OCI-LY1 (cell line): ENCODE data around the gene UBE2G2.

ENCODE experiments used
- H2AFZ ChIP-seq: fragments of 200-600 bp; sonication (generic), shearing (Covaris generic); 2 replicates; pipeline ENCODE4 v1.6.0; 2014; ENCODE audit warnings: antibody characterized with exemption, mild to moderate bottlenecking, low read length
- H3F3A ChIP-seq: fragments of 200-600 bp; sonication (generic), shearing (Covaris generic); 2 replicates; pipeline ENCODE4 v1.6.0; 2014; ENCODE audit warnings: mild to moderate bottlenecking, antibody characterized with exemption, low read length, moderate library complexity; ENCODE audit not compliant: insufficient read depth
- H3K27ac ChIP-seq: fragments of 200-600 bp; sonication (generic); 2 replicates; pipeline ENCODE4 v1.5.1; 2014; ENCODE audit warnings: low read length, mixed run types, mild to moderate bottlenecking, low read depth; ENCODE audit not compliant: poor library complexity, severe bottlenecking
- H3K27me3 ChIP-seq: fragments of 200-600 bp; sonication (generic); 2 replicates; pipeline ENCODE4 v1.6.0; 2014; ENCODE audit warnings: antibody characterized with exemption, mild to moderate bottlenecking, low read length, moderate library complexity; ENCODE audit not compliant: insufficient read depth
- H3K36me3 ChIP-seq: fragments of 200-600 bp; sonication (generic); 2 replicates; pipeline ENCODE4 v1.6.1; 2014; ENCODE audit warnings: mild to moderate bottlenecking, antibody characterized with exemption, low read length, moderate library complexity, mixed read lengths; ENCODE audit not compliant: insufficient read depth
- H3K4me1 ChIP-seq: fragments of 200-600 bp; sonication (generic); 2 replicates; pipeline ENCODE4 v1.5.1; 2014; ENCODE audit warnings: mild to moderate bottlenecking, low read length, moderate library complexity; ENCODE audit not compliant: insufficient read depth, severe bottlenecking
- H3K4me2 ChIP-seq: fragments of 200-600 bp; sonication (generic), shearing (Covaris generic); 2 replicates; pipeline ENCODE4 v1.6.1; 2014; ENCODE audit warnings: low read length
- H3K4me3 ChIP-seq: fragments of 200-600 bp; sonication (generic); 2 replicates; pipeline ENCODE4 v1.5.1; 2014; ENCODE audit warnings: low read length, low read depth, mild to moderate bottlenecking, mixed read lengths; ENCODE audit not compliant: poor library complexity, severe bottlenecking
- H3K79me2 ChIP-seq: fragments of 200-600 bp; shearing (Covaris generic); 2 replicates; pipeline ENCODE4 v1.6.1; 2016; ENCODE audit warnings: mixed run types, low read length, mixed read lengths; ENCODE audit not compliant: insufficient read depth
- H3K9ac ChIP-seq: fragments of 200-600 bp; sonication (generic), shearing (Covaris generic); 2 replicates; pipeline ENCODE4 v1.6.1; 2014; ENCODE audit warnings: mild to moderate bottlenecking, low read length, mixed read lengths
- H3K9me2 ChIP-seq: fragments of 200-600 bp; sonication (generic), shearing (Covaris generic); 2 replicates; pipeline ENCODE4 v1.6.1; 2014; ENCODE audit warnings: low read depth, mild to moderate bottlenecking, low read length, mixed read lengths
- H3K9me3 ChIP-seq: fragments of 200-600 bp; shearing (Covaris generic); 2 replicates; pipeline ENCODE4 v1.6.1; 2014; ENCODE audit warnings: low read length, mixed read lengths
- H4K20me1 ChIP-seq: fragments of 200-600 bp; sonication (generic), shearing (Covaris generic); 2 replicates; pipeline ENCODE4 v1.6.0; 2016; ENCODE audit warnings: mild to moderate bottlenecking, low read length; ENCODE audit not compliant: insufficient read depth
- CTCF ChIP-seq: fragments of 200-600 bp; sonication (generic), shearing (Covaris generic); IDR thresholded peaks from 2 replicates; pipeline ENCODE4 v1.5.1; 2017; ENCODE audit warnings: mild to moderate bottlenecking, antibody characterized with exemption, low read length, moderate library complexity, mixed read lengths
- EZH2 ChIP-seq: fragments of 200-600 bp; sonication (generic), shearing (Covaris generic); IDR thresholded peaks from 2 replicates; pipeline ENCODE4 v1.8.0; 2017; ENCODE audit warnings: borderline replicate concordance, mixed run types, mild to moderate bottlenecking, antibody characterized with exemption, low read length, moderate library complexity, mixed read lengths

The UBE2G2 gene

GRCh38 chr21:44757731-44758130 is 43.9 kb downstream of the UBE2G2 start:
- Histone ChIP-seq H3K36me3 (no peaks in the 10 kb centered on the region), H3K4me3 (no peak overlapping the region), H3F3A (no peaks in the 10 kb centered on the region), H3K4me2 (no peak overlapping the region), H3K9ac (no peak overlapping the region), H2AFZ (no peak overlapping the region), H3K9me3 (no peaks in the 10 kb centered on the region), H3K9me2 (no peaks in the 10 kb centered on the region), H3K4me1 (no peaks in the 10 kb centered on the region), H4K20me1 (no peaks in the 10 kb centered on the region), H3K27ac (no peak overlapping the region), H3K27me3 (peaks cover 7% of the 10 kb centered on the region; the same call in 1 of the 2 replicates), H3K79me2 (no peaks in the 10 kb centered on the region)
- no peak for TF ChIP-seq EZH2
- no peak for TF ChIP-seq CTCF

DNA sequence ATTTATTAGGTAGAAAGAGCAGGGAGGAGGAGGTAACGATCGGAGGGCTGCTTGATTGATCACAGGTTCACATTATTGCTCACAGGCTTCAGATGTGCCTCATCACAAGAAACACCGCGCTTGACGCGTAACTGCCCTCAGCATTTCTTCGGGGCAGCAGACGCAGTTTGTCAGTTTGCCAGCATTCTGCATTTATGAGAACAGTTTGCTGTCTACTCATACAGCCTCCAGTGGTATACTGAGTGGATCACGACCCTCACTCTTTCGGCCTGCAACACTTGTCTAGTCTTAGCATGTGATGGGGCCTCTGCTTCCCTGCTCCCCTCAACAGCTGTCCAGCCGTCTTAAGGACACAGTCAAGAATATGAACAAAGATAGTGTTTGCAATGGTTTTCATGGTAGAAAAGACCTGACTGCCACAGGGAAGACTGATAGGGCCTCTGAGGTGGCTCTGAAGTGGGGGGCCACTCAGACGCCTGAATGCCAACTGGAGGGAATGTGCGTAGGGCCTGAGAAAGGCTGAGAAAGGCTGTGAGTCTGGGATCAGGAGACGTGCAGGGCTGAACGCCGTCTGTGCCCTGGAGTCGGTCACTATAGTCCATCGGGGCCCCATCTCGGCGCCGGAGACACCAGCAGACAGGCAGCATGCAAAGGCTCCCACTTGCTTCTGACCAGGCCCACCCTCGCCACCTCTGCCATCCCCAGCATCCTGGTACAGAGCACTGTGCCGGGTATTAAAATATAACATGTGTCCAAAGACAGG is 45.0 kb downstream of the UBE2G2 start:
- H3K9ac ChIP-seq = no peak overlapping the region
- H3K4me1 ChIP-seq = no peaks in the 10 kb centered on the region
- no peak overlapping the region for H3K27ac ChIP-seq
- no peaks in the 10 kb centered on the region for H4K20me1 ChIP-seq
- no peak overlapping the region for H3K4me2 ChIP-seq
- no peak overlapping the region for H3K4me3 ChIP-seq
- no peak for TF ChIP-seq EZH2
- no peak for TF ChIP-seq CTCF
- H3F3A ChIP-seq = no peaks in the 10 kb centered on the region
- no peaks in the 10 kb centered on the region for H3K79me2 ChIP-seq
- peaks cover 10% of the 10 kb centered on the region; the same call in 1 of the 2 replicates for H3K27me3 ChIP-seq
- no peaks in the 10 kb centered on the region for H3K36me3 ChIP-seq
- no peak overlapping the region for H2AFZ ChIP-seq
- no peaks in the 10 kb centered on the region for H3K9me2 ChIP-seq
- no peaks in the 10 kb centered on the region for H3K9me3 ChIP-seq

GRCh38 chr21:44755227-44755626 is 46.4 kb downstream of the UBE2G2 start:
- no peaks in the 10 kb centered on the region for H3F3A ChIP-seq
- H3K4me3 ChIP-seq = no peak overlapping the region
- no peaks in the 10 kb centered on the region for H3K79me2 ChIP-seq
- H4K20me1 ChIP-seq = no peaks in the 10 kb centered on the region
- H3K9ac ChIP-seq = no peak overlapping the region
- no peaks in the 10 kb centered on the region for H3K36me3 ChIP-seq
- no peaks in the 10 kb centered on the region for H3K4me1 ChIP-seq
- no peak overlapping the region for H3K4me2 ChIP-seq
- no peak overlapping the region for H3K27ac ChIP-seq
- H2AFZ ChIP-seq = no peak overlapping the region
- no peaks in the 10 kb centered on the region for H3K9me2 ChIP-seq
- H3K27me3 ChIP-seq = peaks cover 10% of the 10 kb centered on the region; the same call in 1 of the 2 replicates
- TF ChIP-seq CTCF = peak; percentile 32; the same call in 1 of the 2 replicates
- no peak for TF ChIP-seq EZH2
- H3K9me3 ChIP-seq = no peaks in the 10 kb centered on the region
